Common myeloid progenitor, CD34-positive (primary cell): Measurements from ENCODE around the gene PTPRD.

Experiments used
- CTCF ChIA-PET: fragments of 350-600 bp; sonication (Branson Sonifier 250); formaldehyde crosslinking; loops from one replicate; lab custom pipeline; 2021; ENCODE audit warnings: antibody characterized with exemption; lab: Charles Lee
- POLR2A ChIA-PET: fragments of 350-600 bp; sonication (Branson Sonifier 250); formaldehyde crosslinking; loops from one replicate; lab custom pipeline; 2021; ENCODE audit warnings: antibody characterized with exemption; lab: Charles Lee
- DNase-seq, 3 donors: peaks; one replicate each; pipeline versions ENCODE4 v3.0.0 to v3.0.0-alpha.2; 2013
- H3K27ac ChIP-seq, 2 experiments: 1 replicate in 1 of 2; 2 replicates in 1 of 2; pipeline ENCODE4 v1.7.0; 2013; ENCODE audit warnings: inconsistent platforms in 2 of 2, low read length in 2 of 2, mild to moderate bottlenecking in 2 of 2, low read depth in 1 of 2, moderate library complexity in 1 of 2; ENCODE audit not compliant: severe bottlenecking in 2 of 2, insufficient read depth in 1 of 2, poor library complexity in 1 of 2
- H3K27me3 ChIP-seq, 5 experiments: replicated peaks in 2 of 5; 1 replicate in 3 of 5; 2 replicates in 2 of 5; pipeline versions ENCODE4 v1.6.1 to v1.7.0; 2013; ENCODE audit warnings: low read length in 4 of 5, mild to moderate bottlenecking in 2 of 5, moderate library complexity in 2 of 5, inconsistent platforms in 1 of 5; ENCODE audit not compliant: insufficient read depth in 5 of 5, control insufficient read depth in 4 of 5
- H3K36me3 ChIP-seq, 4 experiments: 1 replicate in 2 of 4; 2 replicates in 2 of 4; pipeline versions ENCODE4 v1.6.1 to v1.7.0; 2013; ENCODE audit warnings: low read length in 3 of 4, control low read depth in 1 of 4, mild to moderate bottlenecking in 1 of 4; ENCODE audit not compliant: control insufficient read depth in 4 of 4, insufficient read depth in 4 of 4
- H3K4me1 ChIP-seq, 4 experiments: 1 replicate in 3 of 4; 2 replicates in 1 of 4; pipeline versions ENCODE4 v1.6.1 to v1.7.1; 2013; ENCODE audit warnings: low read length in 3 of 4, mild to moderate bottlenecking in 3 of 4, control low read depth in 1 of 4, inconsistent platforms in 1 of 4, moderate library complexity in 1 of 4; ENCODE audit not compliant: control insufficient read depth in 4 of 4, insufficient read depth in 4 of 4; ENCODE audit errors: control extremely low read depth in 1 of 4
- H3K4me3 ChIP-seq, 7 experiments: 1 replicate in 4 of 7; 2 replicates in 3 of 7; pipeline versions ENCODE4 v1.5.1 to v1.7.0; 2013; ENCODE audit warnings: mild to moderate bottlenecking in 7 of 7, low read length in 6 of 7, moderate library complexity in 6 of 7, inconsistent platforms in 2 of 7, low read depth in 2 of 7, control low read depth in 1 of 7; ENCODE audit not compliant: insufficient read depth in 4 of 7, control insufficient read depth in 1 of 7; ENCODE audit errors: extremely low read depth in 1 of 7
- H3K9me3 ChIP-seq, 5 experiments: 1 replicate in 4 of 5; 2 replicates in 1 of 5; pipeline versions ENCODE4 v1.6.1 to v1.7.1; 2013; ENCODE audit warnings: low read length in 4 of 5, mild to moderate bottlenecking in 2 of 5, inconsistent platforms in 1 of 5, low read depth in 1 of 5, moderate library complexity in 1 of 5; ENCODE audit not compliant: control insufficient read depth in 4 of 5, insufficient read depth in 2 of 5; ENCODE audit errors: control extremely low read depth in 1 of 5
- WGBS: methylation state at CpG from one replicate; pipeline ENCODE4 v1.1.5; 2013; ENCODE audit not compliant: insufficient coverage; 5-methylcytosine and 5-hydroxymethylcytosine counted together

Gene PTPRD

GRCh38 chr9:8725635-8726034, 1887.2 kb downstream of the PTPRD start:
- H3K9me3 ChIP-seq, result no peaks in the 10 kb centered on the region
- no peaks in the 10 kb centered on the region for H3K27me3 ChIP-seq
- H3K27ac ChIP-seq, result no peak overlapping the region
- peaks cover 0 to 8% (median 5%) of the 10 kb centered on the region in 4 experiments for H3K4me1 ChIP-seq
- no peak overlapping the region for H3K4me3 ChIP-seq
- no peak for DNase-seq
- CTCF ChIA-PET, result no interaction called here
- WGBS, result no CpG with 5 or more reads among the region's 1 CpG
- POLR2A ChIA-PET, result no interaction called here
- H3K36me3 ChIP-seq, result no peaks in the 10 kb centered on the region

DNA sequence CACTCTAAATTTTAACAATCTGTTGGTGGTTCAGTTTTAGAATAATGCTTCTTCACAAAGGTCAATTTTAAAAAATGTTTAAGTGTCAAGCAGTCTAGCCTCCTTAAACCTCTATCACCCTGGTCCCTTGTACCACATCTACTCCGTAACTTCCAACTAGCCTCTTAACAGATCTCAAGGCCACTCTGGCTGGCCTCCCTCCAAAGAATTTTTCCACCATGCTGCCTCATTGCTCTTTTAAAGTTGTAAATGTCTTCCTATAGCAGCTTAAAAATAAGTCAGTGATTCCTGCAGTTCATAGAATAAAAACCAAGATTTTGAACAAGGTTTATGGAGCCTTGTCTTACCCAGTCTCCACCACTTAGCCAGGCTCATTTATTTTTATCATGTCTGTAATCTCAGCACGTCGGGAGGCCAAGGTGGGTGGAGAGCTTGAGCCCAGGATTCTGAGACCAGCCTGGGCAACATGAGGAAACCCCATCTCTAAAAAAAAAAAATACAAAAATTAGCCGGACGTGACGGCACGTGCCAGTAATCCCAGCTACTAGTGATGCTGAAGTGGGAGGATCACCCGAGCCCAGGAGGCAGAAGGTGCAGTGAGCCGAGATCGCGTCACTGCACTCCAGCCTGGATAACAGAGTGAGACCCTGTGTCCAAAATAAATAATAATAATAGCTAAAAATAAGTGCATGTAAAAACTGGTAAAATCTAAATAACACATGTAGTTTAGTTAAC, 1888.4 kb downstream of the PTPRD start:
- ChIA-PET CTCF (no interaction called here), POLR2A (no interaction called here)
- DNase-seq, result no peak
- H3K36me3 ChIP-seq, result no peaks in the 10 kb centered on the region
- no peaks in the 10 kb centered on the region for H3K27me3 ChIP-seq
- peaks cover 3 to 16% (median 11%) of the 10 kb centered on the region in 4 experiments for H3K4me1 ChIP-seq
- 98% methylated on average over 6 of the region's 11 CpGs for WGBS
- no peak overlapping the region for H3K4me3 ChIP-seq
- no peak overlapping the region for H3K27ac ChIP-seq
- no peaks in the 10 kb centered on the region for H3K9me3 ChIP-seq

GRCh38 chr9:8723195-8723594, 1889.6 kb downstream of the PTPRD start:
- H3K4me3 ChIP-seq, result no peak overlapping the region
- no peaks in the 10 kb centered on the region for H3K36me3 ChIP-seq
- CTCF ChIA-PET, result no interaction called here
- 100% methylated on average over 4 of the region's 5 CpGs for WGBS
- H3K27me3 ChIP-seq, result no peaks in the 10 kb centered on the region
- peaks cover 8 to 28% (median 21%) of the 10 kb centered on the region in 4 experiments for H3K4me1 ChIP-seq
- POLR2A ChIA-PET, result no interaction called here
- no peak for DNase-seq
- no peaks in the 10 kb centered on the region for H3K9me3 ChIP-seq
- no peak overlapping the region for H3K27ac ChIP-seq

DNA sequence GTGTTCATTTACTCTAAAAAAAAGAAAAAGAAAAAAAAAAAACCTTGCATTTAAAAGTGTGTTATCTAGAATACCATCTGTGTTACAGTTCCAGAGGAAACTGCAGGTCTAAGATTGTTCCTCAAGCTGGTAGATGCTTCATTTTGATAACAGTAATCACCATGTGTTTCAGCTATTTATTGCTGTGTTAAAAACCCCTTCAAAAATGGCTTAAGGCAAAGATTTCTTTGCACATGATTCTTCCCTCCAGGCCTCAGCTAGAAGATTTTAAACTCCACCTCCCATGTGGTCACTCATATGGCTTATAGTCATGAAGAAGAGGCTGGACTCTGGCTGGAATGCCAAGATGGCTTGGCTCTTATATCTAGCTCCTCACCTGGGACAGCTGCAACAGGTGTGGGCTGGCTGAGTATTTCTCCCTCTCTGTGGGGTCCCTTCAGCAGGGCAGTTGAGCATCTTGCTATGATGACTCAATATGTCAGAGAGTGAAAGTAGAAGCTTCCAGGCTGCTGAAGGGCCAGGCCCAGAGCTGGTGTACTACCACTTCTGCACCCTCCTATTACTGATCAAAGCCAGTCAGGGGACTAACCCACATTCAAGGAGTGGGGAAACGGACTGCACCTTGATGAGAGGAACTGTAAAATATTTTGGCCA, 1892.8 kb downstream of the PTPRD start:
- CTCF ChIA-PET, result interaction anchor here (0.9 to 1.6 kb wide), 7 partner anchors 9 to 149 kb away, joined by 3 to 5 read pairs (median 3); no protein-coding TSS in a partner anchor
- H3K4me1 ChIP-seq, result peaks cover 10 to 32% (median 22%) of the 10 kb centered on the region in 4 experiments
- POLR2A ChIA-PET, result interaction anchor here (1.2 kb wide), 1 partner anchor 22 kb away, joined by 5 read pairs; no protein-coding TSS in a partner anchor
- peak; percentile 89 to 98 (median 95) for DNase-seq
- no peaks in the 10 kb centered on the region for H3K27me3 ChIP-seq
- peak overlapping the region in 1 of 2 experiments; percentile 33 for H3K27ac ChIP-seq
- H3K9me3 ChIP-seq, result no peaks in the 10 kb centered on the region
- no CpG with 5 or more reads among the region's 1 CpG for WGBS
- no peaks in the 10 kb centered on the region for H3K36me3 ChIP-seq
- H3K4me3 ChIP-seq, result peak overlapping the region in 2 of 7 experiments; percentile 22 to 25

DNA sequence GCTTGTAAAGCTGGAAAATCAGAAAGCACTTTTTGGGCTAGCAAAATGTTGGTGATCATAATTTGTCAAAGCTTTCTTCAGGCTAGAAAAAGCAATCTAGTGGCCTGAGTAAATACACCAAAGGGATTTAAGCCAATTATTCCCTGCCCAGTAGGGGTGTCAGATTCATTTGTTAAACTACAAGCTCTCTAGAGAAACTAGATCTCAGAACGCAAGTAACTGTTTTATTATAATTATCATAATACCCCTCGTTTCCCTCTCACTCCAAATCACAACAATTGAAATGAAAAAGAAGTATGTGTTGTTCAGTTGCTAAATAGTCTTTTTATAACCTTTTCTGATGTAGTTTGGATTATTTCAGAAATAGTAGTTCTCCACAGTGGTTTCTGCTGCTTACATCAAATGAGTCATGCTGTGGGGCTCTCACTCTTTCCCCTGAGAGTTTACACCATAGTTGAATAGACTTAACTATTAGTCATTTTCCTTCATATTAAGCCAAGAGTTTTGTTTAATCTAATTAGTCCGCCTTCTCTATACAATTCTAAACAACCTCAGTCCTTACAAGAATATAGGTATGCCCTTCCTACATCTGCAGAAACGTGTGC, 1894.6 kb downstream of the PTPRD start:
- no peaks in the 10 kb centered on the region for H3K36me3 ChIP-seq
- CTCF ChIA-PET, result interaction anchor here (1.0 kb wide), 1 partner anchor 53 kb away, joined by 3 read pairs; no protein-coding TSS in a partner anchor
- H3K4me3 ChIP-seq, result no peak overlapping the region

DNA sequence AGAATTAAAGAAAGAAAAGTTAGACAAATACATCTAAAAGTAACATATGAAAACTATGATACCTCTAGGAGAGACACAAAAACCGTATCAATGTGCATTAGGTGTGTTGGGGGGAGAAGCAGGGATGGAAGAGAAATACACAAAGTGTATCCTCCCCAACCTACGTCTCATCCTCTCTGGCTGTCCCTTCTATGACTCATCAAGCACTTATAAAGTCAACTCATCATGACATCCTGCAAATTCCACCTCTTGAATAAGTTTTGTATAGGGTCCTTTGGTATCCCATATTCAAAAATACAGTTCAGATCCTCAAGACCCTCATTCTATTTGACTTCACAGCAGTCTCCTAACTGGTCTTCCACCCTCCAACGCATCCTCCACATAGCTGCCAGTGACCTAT, 1895.7 kb downstream of the PTPRD start:
- H3K27me3 ChIP-seq, result no peaks in the 10 kb centered on the region
- H3K36me3 ChIP-seq, result no peaks in the 10 kb centered on the region
- peaks cover 10 to 32% (median 22%) of the 10 kb centered on the region in 4 experiments for H3K4me1 ChIP-seq
- H3K9me3 ChIP-seq, result no peaks in the 10 kb centered on the region
- POLR2A ChIA-PET, result no interaction called here
- no peak overlapping the region for H3K27ac ChIP-seq
- H3K4me3 ChIP-seq, result no peak overlapping the region
- 100% methylated on average over 2 of the region's 3 CpGs for WGBS
- CTCF ChIA-PET, result interaction anchor here (1.9 kb wide), 1 partner anchor 10 kb away, joined by 5 read pairs; no protein-coding TSS in a partner anchor
- DNase-seq, result peak in 2 of 3 donors; percentile 33 to 59

More for the DNA sequence above, 1894.6 kb downstream of the PTPRD start:
- DNase-seq, result peak in 2 of 3 donors; percentile 78 to 89
- H3K9me3 ChIP-seq, result no peaks in the 10 kb centered on the region
- POLR2A ChIA-PET, result no interaction called here
- no peak overlapping the region for H3K27ac ChIP-seq
- H3K27me3 ChIP-seq, result no peaks in the 10 kb centered on the region
- WGBS, result 92% methylated on average over 2 of the region's 4 CpGs
- H3K4me1 ChIP-seq, result peaks cover 10 to 32% (median 22%) of the 10 kb centered on the region in 4 experiments
